Activated CD8-positive, alpha-beta T cell treated with anti-CD3 and anti-CD28 coated beads for 36 hours (primary cell): ENCODE measurements around the gene SF3B3. TPM values are rescaled to one million over a fixed set of nuclear protein-coding genes. Genes with fewer than 3 reads are reported as not detected.

Experiments
- ATAC-seq: fragments of 200-7000 bp; cut with Tn5 transposase; one replicate; pipeline ENCODE4 v1.10.0; 2021; ENCODE audit warnings: mild to moderate bottlenecking, moderate library complexity
- CTCF ChIA-PET: fragments of 350-600 bp; sonication (Branson Sonifier 250); formaldehyde crosslinking; loops from one replicate; lab custom pipeline; 2021; ENCODE audit warnings: antibody characterized with exemption; lab: Charles Lee
- POLR2A ChIA-PET: fragments of 350-600 bp; sonication (Branson Sonifier 250); formaldehyde crosslinking; loops from one replicate; lab custom pipeline; 2021; ENCODE audit warnings: antibody characterized with exemption; lab: Charles Lee
- DNase-seq: peaks from one replicate; pipeline ENCODE4 v3.0.0-alpha.2; 2020
- H3K27ac Mint-ChIP-seq: one replicate; pipeline ENCODE4 v1.8.0; 2021; ENCODE audit warnings: mild to moderate bottlenecking, mixed read lengths
- H3K27me3 Mint-ChIP-seq: one replicate; pipeline ENCODE4 v1.8.0; 2021; ENCODE audit warnings: mixed read lengths
- H3K36me3 Mint-ChIP-seq: one replicate; pipeline ENCODE4 v1.8.0; 2021; ENCODE audit warnings: low read depth, mixed read lengths
- H3K4me1 Mint-ChIP-seq: one replicate; pipeline ENCODE4 v1.8.0; 2021; ENCODE audit warnings: low read depth, mixed read lengths
- H3K4me3 Mint-ChIP-seq: one replicate; pipeline ENCODE4 v1.8.0; 2021; ENCODE audit warnings: mild to moderate bottlenecking, moderate library complexity, mixed read lengths
- H3K9me3 Mint-ChIP-seq: one replicate; pipeline ENCODE4 v1.8.0; 2021; ENCODE audit warnings: mixed read lengths
- CTCF ChIP-seq: fragments of 200-600 bp; IDR thresholded peaks from one replicate; pipeline ENCODE4 v1.8.0; 2022; ENCODE audit warnings: antibody characterized with exemption, mild to moderate bottlenecking
- intact Hi-C: fragments of 100-400 bp; cut with micrococcal nuclease; formaldehyde crosslinking; loops from one replicate; pipeline ENCODE4 v1.10.0; 2022
- total RNA-seq, 2 experiments: library from RNA; stranded (reverse); gene quantifications; one replicate each; pipeline ENCODE4 v1.2.3, GENCODE V29; 2021

Gene SF3B3
- total RNA-seq, 2 experiments from 2014 or later = 543 to 552 TPM

GRCh38 chr16:70579248-70579647 lies 55.6 kb downstream of the SF3B3 start:
- intact Hi-C loops = no loop called here
- ChIA-PET POLR2A (interaction anchor here (0.7 to 1.8 kb wide), 8 partner anchors 10 to 54 kb away, joined by 3 to 12 read pairs (median 3); no protein-coding TSS in a partner anchor), CTCF (interaction anchor here (0.7 to 1.9 kb wide), 2 partner anchors 70 to 312 kb away, joined by 3 to 4 read pairs; no protein-coding TSS in a partner anchor)
- H3K27ac Mint-ChIP-seq = no peak overlapping the region
- H3K4me3 Mint-ChIP-seq = no peak overlapping the region
- no peak for TF ChIP-seq CTCF
- DNase-seq (no peak), ATAC-seq (no peak)
- H3K36me3 Mint-ChIP-seq = peaks cover 10% of the 10 kb centered on the region
- no peaks in the 10 kb centered on the region for H3K9me3 Mint-ChIP-seq
- no peaks in the 10 kb centered on the region for H3K27me3 Mint-ChIP-seq
- peaks cover 17% of the 10 kb centered on the region for H3K4me1 Mint-ChIP-seq

GRCh38 chr16:70579648-70580630 lies 56.3 kb downstream of the SF3B3 start:
- H3K36me3 Mint-ChIP-seq = peaks cover 4% of the 10 kb centered on the region
- no peak for TF ChIP-seq CTCF
- peaks cover 13% of the 10 kb centered on the region for H3K4me1 Mint-ChIP-seq
- H3K27ac Mint-ChIP-seq = no peak overlapping the region
- no peak for ATAC-seq
- CTCF ChIA-PET = interaction anchor here (0.7 to 1.9 kb wide), 2 partner anchors 71 to 312 kb away, joined by 3 to 4 read pairs; no protein-coding TSS in a partner anchor
- H3K9me3 Mint-ChIP-seq = no peaks in the 10 kb centered on the region
- intact Hi-C loops = no loop called here
- no peak overlapping the region for H3K4me3 Mint-ChIP-seq
- no peaks in the 10 kb centered on the region for H3K27me3 Mint-ChIP-seq
- DNase-seq = no peak
- POLR2A ChIA-PET = interaction anchor here (0.7 to 1.8 kb wide), 7 partner anchors 9 to 55 kb away, joined by 3 to 12 read pairs (median 3); no protein-coding TSS in a partner anchor

GRCh38 chr16:70582280-70582978 lies 58.8 kb downstream of the SF3B3 start:
- H3K36me3 Mint-ChIP-seq = no peaks in the 10 kb centered on the region
- H3K27ac Mint-ChIP-seq = no peak overlapping the region
- ChIA-PET POLR2A (interaction anchor here (0.7 kb wide), 1 partner anchor 18 kb away, joined by 3 read pairs; no protein-coding TSS in a partner anchor), CTCF (interaction anchor here (0.6 to 1.2 kb wide), 3 partner anchors 20 to 202 kb away, joined by 3 read pairs; no protein-coding TSS in a partner anchor)
- intact Hi-C loops = no loop called here
- TF ChIP-seq CTCF = peak; percentile 35
- no peak overlapping the region for H3K4me3 Mint-ChIP-seq
- DNase-seq (peak; percentile 25), ATAC-seq (no peak)
- H3K9me3 Mint-ChIP-seq = no peaks in the 10 kb centered on the region
- H3K4me1 Mint-ChIP-seq = no peaks in the 10 kb centered on the region
- no peaks in the 10 kb centered on the region for H3K27me3 Mint-ChIP-seq

- H3K9me3 Mint-ChIP-seq = no peaks in the 10 kb centered on the region
- no peak overlapping the region for H3K27ac Mint-ChIP-seq
- no peaks in the 10 kb centered on the region for H3K36me3 Mint-ChIP-seq
- DNase-seq (no peak), ATAC-seq (no peak)
- no peaks in the 10 kb centered on the region for H3K27me3 Mint-ChIP-seq
- H3K4me3 Mint-ChIP-seq = no peak overlapping the region
- POLR2A ChIA-PET = interaction anchor here (0.9 kb wide), 1 partner anchor 9 kb away, joined by 3 read pairs; no protein-coding TSS in a partner anchor
- no peak for TF ChIP-seq CTCF
- no peaks in the 10 kb centered on the region for H3K4me1 Mint-ChIP-seq
- CTCF ChIA-PET = interaction anchor here (0.6 kb wide), 1 partner anchor 78 kb away, joined by 3 read pairs; no protein-coding TSS in a partner anchor
- intact Hi-C loops = no loop called here
These were observed 63.1 kb downstream of the SF3B3 start for GRCh38 chr16:70586731-70587130.
